Measurements from ENCODE around the gene STK24.

STK24 gene

DNA sequence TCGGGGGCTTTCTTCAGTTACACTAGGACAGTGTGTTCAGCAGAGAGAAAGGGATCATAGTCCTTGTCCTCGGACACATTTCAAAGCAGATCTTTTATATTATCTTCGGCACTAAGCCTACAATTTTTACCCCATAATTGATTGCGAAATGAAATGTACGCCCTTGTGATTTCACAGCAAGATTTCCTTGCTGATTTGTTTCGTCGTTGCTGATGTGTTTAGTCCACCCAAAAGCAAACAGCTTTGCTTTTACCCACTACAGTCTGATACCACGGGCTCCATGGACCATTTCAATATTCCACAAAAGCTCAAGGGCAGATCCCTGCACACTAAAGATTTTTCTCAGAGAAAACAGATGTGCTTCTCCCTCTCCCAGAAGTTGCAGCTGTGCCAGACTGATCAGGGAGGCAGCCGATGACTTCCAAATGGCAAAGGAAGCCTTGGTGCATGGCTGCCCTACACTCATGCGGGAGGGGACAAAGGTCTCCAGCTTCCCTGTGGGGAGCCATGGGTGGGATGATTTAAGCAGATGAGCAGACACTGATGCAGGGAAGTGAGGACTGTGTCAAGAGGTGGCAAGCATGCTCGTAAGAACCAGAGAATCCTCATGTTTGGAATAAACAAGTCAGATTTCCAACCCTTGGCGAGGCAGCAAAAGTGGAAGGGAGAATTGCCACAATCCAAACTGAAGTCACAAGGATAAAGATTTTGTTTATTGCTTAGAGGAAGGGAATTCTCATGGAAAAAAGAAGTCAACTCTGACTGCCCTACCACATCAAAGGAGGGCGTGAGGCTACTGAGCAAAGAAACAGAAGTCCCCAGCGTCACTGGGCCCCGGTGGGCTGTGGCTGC lies 81.1 kb downstream of the STK24 start:
- H3K9me3 ChIP-seq (ENCODE audit: control insufficient read depth, insufficient read depth, low read depth, low read length), result no peaks in the 10 kb centered on the region
- H3K27me3 ChIP-seq (ENCODE audit: control insufficient read depth, insufficient read depth, low read length), result no peaks in the 10 kb centered on the region
- peaks cover 19% of the 10 kb centered on the region for H3K36me3 ChIP-seq (ENCODE audit: control insufficient read depth, insufficient read depth, low read length)
- H3K9ac ChIP-seq (ENCODE audit: low read length), result no peak overlapping the region
- no peak overlapping the region for H3K4me3 ChIP-seq (ENCODE audit: low read depth, low read length)
- no peak overlapping the region for H3K27ac ChIP-seq (ENCODE audit: low read depth, low read length)
- peaks cover 49% of the 10 kb centered on the region for H3K4me1 ChIP-seq (ENCODE audit: control insufficient read depth, insufficient read depth, low read length)

DNA sequence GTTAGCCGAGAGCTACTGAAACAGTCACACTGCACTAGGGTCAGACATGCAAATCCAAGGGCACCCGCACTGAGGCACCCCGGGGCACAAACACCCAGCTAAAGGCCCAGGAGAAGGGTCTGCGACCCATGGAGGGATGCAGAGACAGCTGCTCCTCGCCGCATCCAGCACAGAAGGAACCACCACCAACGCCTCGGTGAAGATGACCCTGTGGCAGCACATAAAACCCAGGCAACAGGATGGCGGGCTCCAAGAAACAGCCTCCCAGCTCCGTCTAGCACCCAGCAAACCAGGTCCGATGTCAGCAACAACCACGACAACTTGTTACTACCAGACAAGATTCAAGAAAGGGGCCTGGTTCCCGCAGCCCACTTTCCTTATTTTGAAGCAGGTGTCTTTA lies 82.1 kb downstream of the STK24 start:
- Histone ChIP-seq H3K4me1 (ENCODE audit: control insufficient read depth, insufficient read depth, low read length) (peaks cover 59% of the 10 kb centered on the region), H3K36me3 (ENCODE audit: control insufficient read depth, insufficient read depth, low read length) (peaks cover 18% of the 10 kb centered on the region), H3K27ac (ENCODE audit: low read depth, low read length) (no peak overlapping the region), H3K4me3 (ENCODE audit: low read depth, low read length) (no peak overlapping the region), H3K9ac (ENCODE audit: low read length) (no peak overlapping the region), H3K27me3 (ENCODE audit: control insufficient read depth, insufficient read depth, low read length) (no peaks in the 10 kb centered on the region), H3K9me3 (ENCODE audit: control insufficient read depth, insufficient read depth, low read depth, low read length) (no peaks in the 10 kb centered on the region)

DNA sequence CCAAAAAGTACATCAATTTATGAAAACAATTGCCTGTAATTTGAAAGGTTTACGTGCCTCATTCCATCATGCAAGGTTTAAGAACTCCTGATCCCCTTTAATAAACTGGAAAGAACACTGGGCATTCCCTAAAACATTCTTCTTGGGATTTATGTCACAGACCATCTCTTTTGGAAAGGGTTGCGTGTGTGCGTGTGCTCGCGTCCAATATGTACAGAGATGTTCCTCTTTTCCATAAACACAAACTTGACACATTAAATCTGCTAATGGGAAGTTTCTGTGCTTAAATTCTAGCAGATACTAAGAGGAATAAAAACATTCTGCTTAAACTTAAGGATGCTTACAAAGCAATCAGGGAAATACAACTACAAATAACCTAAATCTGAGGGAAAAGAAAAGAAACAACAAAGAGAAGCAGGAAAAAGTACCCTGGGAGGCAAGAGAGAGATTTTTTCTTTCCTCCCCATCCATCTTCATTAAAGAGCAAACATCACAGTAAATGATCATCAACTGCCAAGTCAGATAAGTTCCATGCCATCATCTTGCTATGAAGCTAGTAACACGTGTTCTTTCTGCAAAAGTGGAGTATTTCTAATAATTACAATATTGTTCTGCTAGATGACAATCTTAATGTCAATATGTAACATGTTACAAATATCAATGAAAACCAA lies 83.7 kb downstream of the STK24 start:
- no peak overlapping the region for H3K27ac ChIP-seq (ENCODE audit: low read depth, low read length)
- H3K36me3 ChIP-seq (ENCODE audit: control insufficient read depth, insufficient read depth, low read length), result peaks cover 5% of the 10 kb centered on the region; the same call in 1 of the 2 replicates
- no peak overlapping the region for H3K9ac ChIP-seq (ENCODE audit: low read length)
- no peaks in the 10 kb centered on the region for H3K9me3 ChIP-seq (ENCODE audit: control insufficient read depth, insufficient read depth, low read depth, low read length)
- no peaks in the 10 kb centered on the region for H3K27me3 ChIP-seq (ENCODE audit: control insufficient read depth, insufficient read depth, low read length)
- H3K4me1 ChIP-seq (ENCODE audit: control insufficient read depth, insufficient read depth, low read length), result peaks cover 65% of the 10 kb centered on the region
- no peak overlapping the region for H3K4me3 ChIP-seq (ENCODE audit: low read depth, low read length)

DNA sequence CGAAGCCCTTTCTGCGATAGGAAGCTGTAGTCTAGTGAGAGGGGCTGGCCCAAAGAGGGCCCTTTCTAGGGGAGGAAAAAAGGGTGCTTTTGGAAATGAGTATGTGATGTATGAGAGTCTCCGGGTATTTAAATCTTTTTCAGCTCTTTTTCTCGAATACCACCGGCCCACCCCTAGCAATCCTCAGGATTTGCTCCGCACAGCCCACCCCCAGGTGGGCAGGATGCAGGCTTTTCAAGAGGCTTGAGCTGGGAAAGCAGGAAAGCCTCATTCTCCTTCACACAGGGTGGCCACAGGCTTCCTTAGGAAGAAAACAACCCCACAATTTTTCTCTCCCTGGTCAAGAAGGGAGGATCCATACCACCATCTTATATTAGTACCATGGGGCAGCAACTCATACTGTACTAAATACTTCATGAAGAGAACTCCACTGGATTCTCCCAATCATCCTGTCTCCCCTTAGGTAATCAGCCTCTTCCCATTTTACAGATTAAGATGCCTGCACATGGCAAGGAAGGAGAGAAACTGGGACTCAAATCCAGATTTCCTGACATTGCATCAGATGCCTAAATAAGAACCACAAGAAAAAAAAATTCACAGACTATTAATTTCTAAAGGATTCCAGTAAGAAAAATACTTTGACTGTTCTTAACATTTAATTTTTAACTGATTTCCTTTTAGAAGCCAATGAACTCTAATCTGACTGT lies 84.4 kb downstream of the STK24 start:
- H3K4me3 ChIP-seq (ENCODE audit: low read depth, low read length), result no peak overlapping the region
- no peak overlapping the region for H3K9ac ChIP-seq (ENCODE audit: low read length)
- no peaks in the 10 kb centered on the region for H3K9me3 ChIP-seq (ENCODE audit: control insufficient read depth, insufficient read depth, low read depth, low read length)
- no peaks in the 10 kb centered on the region for H3K27me3 ChIP-seq (ENCODE audit: control insufficient read depth, insufficient read depth, low read length)
- no peaks in the 10 kb centered on the region for H3K36me3 ChIP-seq (ENCODE audit: control insufficient read depth, insufficient read depth, low read length)
- H3K27ac ChIP-seq (ENCODE audit: low read depth, low read length), result 0 out of 2 replicates have a peak overlapping the region, but pooled peaks have one; percentile 13
- peaks cover 59% of the 10 kb centered on the region for H3K4me1 ChIP-seq (ENCODE audit: control insufficient read depth, insufficient read depth, low read length)

GRCh38 chr13:98490866-98491265 lies 86.0 kb downstream of the STK24 start:
- no peaks in the 10 kb centered on the region for H3K36me3 ChIP-seq (ENCODE audit: control insufficient read depth, insufficient read depth, low read length)
- H3K27me3 ChIP-seq (ENCODE audit: control insufficient read depth, insufficient read depth, low read length), result no peaks in the 10 kb centered on the region
- H3K4me1 ChIP-seq (ENCODE audit: control insufficient read depth, insufficient read depth, low read length), result peaks cover 54% of the 10 kb centered on the region
- no peak overlapping the region for H3K9ac ChIP-seq (ENCODE audit: low read length)
- no peak overlapping the region for H3K27ac ChIP-seq (ENCODE audit: low read depth, low read length)
- H3K4me3 ChIP-seq (ENCODE audit: low read depth, low read length), result no peak overlapping the region
- H3K9me3 ChIP-seq (ENCODE audit: control insufficient read depth, insufficient read depth, low read depth, low read length), result no peaks in the 10 kb centered on the region

- Histone ChIP-seq H3K27ac (ENCODE audit: low read depth, low read length) (no peak overlapping the region), H3K36me3 (ENCODE audit: control insufficient read depth, insufficient read depth, low read length) (no peaks in the 10 kb centered on the region), H3K9ac (ENCODE audit: low read length) (no peak overlapping the region), H3K27me3 (ENCODE audit: control insufficient read depth, insufficient read depth, low read length) (no peaks in the 10 kb centered on the region), H3K9me3 (ENCODE audit: control insufficient read depth, insufficient read depth, low read depth, low read length) (no peaks in the 10 kb centered on the region), H3K4me3 (ENCODE audit: low read depth, low read length) (no peak overlapping the region), H3K4me1 (ENCODE audit: control insufficient read depth, insufficient read depth, low read length) (peaks cover 54% of the 10 kb centered on the region)
These were observed 86.6 kb downstream of the STK24 start for GRCh38 chr13:98490195-98490836.

DNA sequence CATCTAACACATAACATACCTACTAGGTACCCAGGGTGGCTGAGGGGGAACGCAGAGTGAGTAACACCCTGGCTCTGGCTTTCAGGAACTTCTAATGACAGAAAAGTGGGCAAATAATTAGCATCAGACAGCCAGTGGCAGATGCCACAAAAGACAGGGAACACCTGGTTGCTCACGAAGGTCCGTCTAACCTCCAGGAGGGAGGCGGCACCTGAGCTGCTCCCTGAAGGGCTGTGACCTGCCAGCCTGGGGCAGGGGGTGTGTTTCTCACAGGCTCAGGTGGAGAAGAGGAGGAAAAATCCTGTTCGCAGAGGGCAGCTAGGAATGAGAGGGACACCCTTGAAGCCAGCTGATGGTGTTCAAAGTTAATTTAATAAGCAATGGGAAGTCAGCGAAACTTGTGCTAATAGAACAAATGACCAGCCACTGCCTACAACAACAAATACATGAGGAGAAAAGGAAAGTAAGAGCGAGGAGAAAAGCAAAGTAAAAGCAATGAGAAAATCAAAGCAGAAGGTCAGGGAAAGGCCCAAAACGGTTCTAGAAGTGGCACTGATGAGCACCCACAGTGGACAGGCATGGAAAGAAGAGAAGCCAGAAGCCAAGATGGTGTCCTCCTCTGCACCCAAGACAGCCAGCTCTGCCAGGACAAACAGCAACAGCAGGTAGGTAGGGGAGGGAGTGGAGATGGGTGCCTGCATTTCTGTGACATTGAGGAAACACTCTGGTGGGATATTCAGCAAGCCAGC lies 87.3 kb downstream of the STK24 start:
- H3K9ac ChIP-seq (ENCODE audit: low read length), result no peak overlapping the region
- peaks cover 61% of the 10 kb centered on the region for H3K4me1 ChIP-seq (ENCODE audit: control insufficient read depth, insufficient read depth, low read length)
- H3K4me3 ChIP-seq (ENCODE audit: low read depth, low read length), result no peak overlapping the region
- no peak overlapping the region for H3K27ac ChIP-seq (ENCODE audit: low read depth, low read length)
- no peaks in the 10 kb centered on the region for H3K9me3 ChIP-seq (ENCODE audit: control insufficient read depth, insufficient read depth, low read depth, low read length)
- no peaks in the 10 kb centered on the region for H3K27me3 ChIP-seq (ENCODE audit: control insufficient read depth, insufficient read depth, low read length)
- H3K36me3 ChIP-seq (ENCODE audit: control insufficient read depth, insufficient read depth, low read length), result no peaks in the 10 kb centered on the region

DNA sequence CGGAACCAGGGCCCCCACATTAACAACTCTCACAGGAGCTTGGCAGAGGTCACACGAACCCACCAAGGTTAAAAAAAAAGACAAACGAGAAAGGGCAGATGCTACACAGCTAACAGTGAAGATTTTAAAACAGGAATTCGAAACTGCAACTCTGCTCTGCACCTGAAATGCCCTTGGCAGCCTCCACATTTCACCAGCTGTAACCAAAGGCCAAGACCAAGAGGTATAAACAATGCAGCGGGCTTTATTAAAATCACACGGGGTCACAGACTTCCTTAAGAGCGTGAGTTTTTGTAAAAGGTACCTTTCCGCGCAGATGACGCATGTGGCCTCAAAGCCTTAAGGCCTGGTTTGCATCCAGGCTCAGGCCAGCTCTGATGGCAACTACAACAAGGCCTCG lies 88.2 kb downstream of the STK24 start:
- Histone ChIP-seq H3K4me3 (ENCODE audit: low read depth, low read length) (no peak overlapping the region), H3K27ac (ENCODE audit: low read depth, low read length) (no peak overlapping the region), H3K27me3 (ENCODE audit: control insufficient read depth, insufficient read depth, low read length) (no peaks in the 10 kb centered on the region), H3K4me1 (ENCODE audit: control insufficient read depth, insufficient read depth, low read length) (peaks cover 69% of the 10 kb centered on the region), H3K9me3 (ENCODE audit: control insufficient read depth, insufficient read depth, low read depth, low read length) (no peaks in the 10 kb centered on the region), H3K9ac (ENCODE audit: low read length) (no peak overlapping the region), H3K36me3 (ENCODE audit: control insufficient read depth, insufficient read depth, low read length) (no peaks in the 10 kb centered on the region)

DNA sequence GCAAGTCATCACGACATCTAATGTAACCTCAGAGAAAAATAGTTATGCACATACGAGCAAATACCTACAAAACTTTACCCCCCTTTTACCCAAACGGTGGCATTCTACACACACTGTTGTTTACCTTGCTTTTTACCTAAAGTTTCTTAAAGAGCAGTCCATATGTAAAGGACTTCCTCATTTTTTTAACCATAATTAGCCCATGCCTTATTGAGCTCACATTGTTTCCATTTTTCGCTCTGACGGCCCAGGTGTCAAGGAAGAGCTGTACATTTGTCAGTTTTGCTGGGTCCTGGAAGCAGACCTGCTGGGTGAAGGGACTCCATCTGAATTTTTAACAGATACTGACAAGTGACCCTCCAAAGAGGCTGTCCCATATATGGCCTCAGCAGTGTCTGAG lies 89.4 kb downstream of the STK24 start:
- no peaks in the 10 kb centered on the region for H3K36me3 ChIP-seq (ENCODE audit: control insufficient read depth, insufficient read depth, low read length)
- H3K9ac ChIP-seq (ENCODE audit: low read length), result no peak overlapping the region
- H3K27me3 ChIP-seq (ENCODE audit: control insufficient read depth, insufficient read depth, low read length), result no peaks in the 10 kb centered on the region
- no peak overlapping the region for H3K4me3 ChIP-seq (ENCODE audit: low read depth, low read length)
- no peaks in the 10 kb centered on the region for H3K9me3 ChIP-seq (ENCODE audit: control insufficient read depth, insufficient read depth, low read depth, low read length)
- H3K4me1 ChIP-seq (ENCODE audit: control insufficient read depth, insufficient read depth, low read length), result peaks cover 73% of the 10 kb centered on the region
- H3K27ac ChIP-seq (ENCODE audit: low read depth, low read length), result no peak overlapping the region

DNA sequence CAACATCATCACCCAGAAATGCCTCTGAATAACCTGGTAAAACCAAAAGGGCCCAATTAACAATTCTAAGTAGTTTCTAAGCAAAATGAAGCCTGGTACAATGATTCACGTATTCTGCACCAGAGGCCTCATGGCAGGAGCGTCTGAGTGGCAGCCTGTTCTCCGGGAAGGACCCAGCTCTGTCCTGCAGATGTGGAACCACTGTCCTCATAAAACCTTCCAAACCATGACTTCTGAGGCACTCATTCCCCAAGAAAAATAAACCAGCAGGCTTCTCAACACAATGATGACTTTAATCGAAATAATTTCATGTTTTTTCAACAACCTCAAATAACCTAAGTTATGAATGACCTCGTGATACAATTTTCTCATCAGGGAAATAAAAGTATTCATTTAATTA lies 89.9 kb downstream of the STK24 start:
- Histone ChIP-seq H3K36me3 (ENCODE audit: control insufficient read depth, insufficient read depth, low read length) (no peaks in the 10 kb centered on the region), H3K4me3 (ENCODE audit: low read depth, low read length) (no peak overlapping the region), H3K9me3 (ENCODE audit: control insufficient read depth, insufficient read depth, low read depth, low read length) (no peaks in the 10 kb centered on the region), H3K9ac (ENCODE audit: low read length) (no peak overlapping the region), H3K27ac (ENCODE audit: low read depth, low read length) (no peak overlapping the region), H3K27me3 (ENCODE audit: control insufficient read depth, insufficient read depth, low read length) (no peaks in the 10 kb centered on the region), H3K4me1 (ENCODE audit: control insufficient read depth, insufficient read depth, low read length) (peaks cover 70% of the 10 kb centered on the region)
